Neural cell (in vitro differentiated cells): ENCODE data around the gene UBTF. TPM values are rescaled to one million over a fixed set of nuclear protein-coding genes. Genes with fewer than 3 reads are reported as not detected.
A peak's percentile ranks its signal among the peaks of the same experiment; 100 is the strongest.

Experiments used
- H2AFZ ChIP-seq: fragments of 200-600, 300-800 bp; sonication (generic), shearing (Covaris generic); 2 replicates; pipeline ENCODE4 v1.6.0; 2014; ENCODE audit warnings: low read depth, mild to moderate bottlenecking, antibody characterized with exemption, low read length, moderate library complexity
- H3F3A ChIP-seq: fragments of 200-600 bp; shearing (Covaris generic); 2 replicates; pipeline ENCODE4 v1.6.1; 2016; ENCODE audit warnings: mild to moderate bottlenecking, moderate library complexity, mixed read lengths, antibody characterized with exemption, low read length; ENCODE audit not compliant: insufficient read depth, poor library complexity, severe bottlenecking
- H3K27ac ChIP-seq: fragments of 200-600, 300-800 bp; sonication (generic), shearing (Covaris generic); 2 replicates; pipeline ENCODE4 v1.5.1; 2014; ENCODE audit warnings: mild to moderate bottlenecking, low read length, moderate library complexity
- H3K27me3 ChIP-seq: fragments of 300-800, 200-600 bp; sonication (generic), shearing (Covaris generic); 2 replicates; pipeline ENCODE4 v1.6.0; 2014; ENCODE audit warnings: mild to moderate bottlenecking, low read depth, low read length, moderate library complexity; ENCODE audit not compliant: insufficient read depth
- H3K36me3 ChIP-seq: fragments of 300-800, 200-600 bp; sonication (generic), shearing (Covaris generic); 2 replicates; pipeline ENCODE4 v1.5.1; 2014; ENCODE audit warnings: mild to moderate bottlenecking, antibody characterized with exemption, low read length, moderate library complexity; ENCODE audit not compliant: insufficient read depth
- H3K4me2 ChIP-seq: fragments of 300-800, 200-600 bp; sonication (generic), shearing (Covaris generic); 2 replicates; pipeline ENCODE4 v1.6.0; 2014; ENCODE audit warnings: mild to moderate bottlenecking, low read length
- H3K4me3 ChIP-seq: fragments of 300-800, 200-600 bp; sonication (generic), shearing (Covaris generic); 2 replicates; pipeline ENCODE4 v1.5.1; 2014; ENCODE audit warnings: mild to moderate bottlenecking, low read length, moderate library complexity
- H3K79me2 ChIP-seq: fragments of 200-600 bp; shearing (Covaris generic); replicated peaks from 2 replicates; pipeline ENCODE4 v1.6.0; 2014; ENCODE audit warnings: mild to moderate bottlenecking, low read length, moderate library complexity; ENCODE audit not compliant: insufficient read depth
- H3K9ac ChIP-seq: fragments of 300-800, 200-600 bp; sonication (generic), shearing (Covaris generic); 2 replicates; pipeline ENCODE4 v1.6.1; 2016; ENCODE audit warnings: mild to moderate bottlenecking, low read length, mixed read lengths
- H3K9me2 ChIP-seq: fragments of 200-600 bp; shearing (Covaris generic); 2 replicates; pipeline ENCODE4 v1.6.1; 2016; ENCODE audit warnings: mild to moderate bottlenecking, low read length, mixed read lengths; ENCODE audit not compliant: insufficient read depth
- H3K9me3 ChIP-seq: fragments of 200-600, 300-800 bp; sonication (generic), shearing (Covaris generic); 2 replicates; pipeline ENCODE4 v1.6.1; 2016; ENCODE audit warnings: mild to moderate bottlenecking, mixed run types, low read length, moderate library complexity, mixed read lengths
- H4K20me1 ChIP-seq: fragments of 200-600 bp; shearing (Covaris generic); 2 replicates; pipeline ENCODE4 v1.6.1; 2016; ENCODE audit warnings: mild to moderate bottlenecking, mixed run types; ENCODE audit not compliant: insufficient read depth
- CTCF ChIP-seq: fragments of 450-650 bp; IDR thresholded peaks from 2 replicates; pipeline ENCODE4 v1.5.1; 2014; ENCODE audit warnings: antibody characterized with exemption, mild to moderate bottlenecking, moderate library complexity; ENCODE audit not compliant: poor library complexity, severe bottlenecking
- EP300 ChIP-seq: fragments of 450-650 bp; conservative IDR thresholded peaks from 2 replicates; pipeline ENCODE4 v1.6.1; 2014; ENCODE audit warnings: antibody characterized with exemption, mild to moderate bottlenecking, moderate library complexity; ENCODE audit not compliant: poor library complexity, severe bottlenecking
- EZH2 ChIP-seq: fragments of 200-600, 300-800 bp; shearing (Covaris generic), sonication (generic); IDR thresholded peaks from 2 replicates; pipeline ENCODE4 v1.6.1; 2014; ENCODE audit warnings: antibody characterized with exemption, low read length, borderline replicate concordance, mild to moderate bottlenecking; ENCODE audit not compliant: insufficient read depth, poor library complexity, severe bottlenecking
- MXI1 ChIP-seq: fragments of 450-650 bp; conservative IDR thresholded peaks from 2 replicates; pipeline ENCODE4 v1.6.1; 2014; ENCODE audit warnings: antibody characterized with exemption, mild to moderate bottlenecking; ENCODE audit not compliant: poor library complexity, severe bottlenecking
- POLR2AphosphoS5 ChIP-seq: IDR thresholded peaks from 2 replicates; pipeline ENCODE4 v1.6.1; 2012
- RAD21 ChIP-seq: fragments of 450-650 bp; conservative IDR thresholded peaks from 2 replicates; pipeline ENCODE4 v1.6.1; 2014; ENCODE audit warnings: antibody characterized with exemption, mild to moderate bottlenecking, moderate library complexity
- REST ChIP-seq: IDR thresholded peaks from 2 replicates; pipeline ENCODE4 v1.6.1; 2012; ENCODE audit warnings: borderline replicate concordance
- SMC3 ChIP-seq: fragments of 450-650 bp; conservative IDR thresholded peaks from 2 replicates; pipeline ENCODE4 v1.6.1; 2014; ENCODE audit warnings: antibody characterized with exemption, mild to moderate bottlenecking, moderate library complexity; ENCODE audit not compliant: poor library complexity
- TAF1 ChIP-seq: IDR thresholded peaks from 2 replicates; pipeline ENCODE4 v1.6.1; 2012; ENCODE audit warnings: low read depth
- polyA plus RNA-seq: library from polyadenylated mRNA; depleted of rRNA; stranded (reverse); fragments of >200 nt; gene quantifications from 2 replicates; pipeline ENCODE4 v1.2.3, GENCODE V29; 2014

The UBTF gene
- polyA plus RNA-seq, 1 donor from 2014 or later: 73.8 TPM

- Histone ChIP-seq H3K9me2 (no peaks in the 10 kb centered on the region), H2AFZ (no peak overlapping the region), H3F3A (no peaks in the 10 kb centered on the region), H3K36me3 (peaks cover 19% of the 10 kb centered on the region), H3K9me3 (no peaks in the 10 kb centered on the region), H3K79me2 (peaks cover 29% of the 10 kb centered on the region), H4K20me1 (peaks cover 24% of the 10 kb centered on the region), H3K9ac (peak overlapping the region; percentile 99), H3K27me3 (no peaks in the 10 kb centered on the region), H3K4me2 (no peak overlapping the region), H3K4me3 (peak overlapping the region; percentile 97), H3K27ac (peak overlapping the region; percentile 73)
- TF ChIP-seq RAD21 (peak; percentile 20), CTCF (peak; percentile 61), EP300 (peak; percentile 19), REST (no peak), TAF1 (no peak), SMC3 (peak; percentile 29), EZH2 (no peak), POLR2AphosphoS5 (no peak), MXI1 (peak; percentile 46)
Measured at GRCh38 chr17:44219108-44219615, 313 bp downstream of the UBTF start.

- Histone ChIP-seq H3K27me3 (no peaks in the 10 kb centered on the region), H3K4me2 (peak overlapping the region; percentile 94), H3K9me2 (no peaks in the 10 kb centered on the region), H3K36me3 (peaks cover 19% of the 10 kb centered on the region), H3K4me3 (peak overlapping the region; percentile 97), H3F3A (no peaks in the 10 kb centered on the region), H3K79me2 (peaks cover 29% of the 10 kb centered on the region), H2AFZ (no peak overlapping the region), H3K9me3 (no peaks in the 10 kb centered on the region), H3K9ac (peak overlapping the region; percentile 99), H4K20me1 (peaks cover 24% of the 10 kb centered on the region), H3K27ac (peak overlapping the region; percentile 73)
- TF ChIP-seq EZH2 (no peak), CTCF (peak; percentile 72), EP300 (no peak), SMC3 (peak; percentile 68), MXI1 (peak; percentile 45), RAD21 (peak; percentile 57), POLR2AphosphoS5 (peak; percentile 73), REST (peak; percentile 15), TAF1 (no peak)
Measured at GRCh38 chr17:44218344-44219107, 949 bp downstream of the UBTF start.
